ENCODE results near the gene PRRT1.
"Not testable (repeated sequence)": the region's sequence is repeated elsewhere in the genome, so short reads cannot be mapped to it uniquely, and the experiment has no call there.

The PRRT1 gene

GRCh38 chr6:32149092-32149755 lies 2.5 kb downstream of the PRRT1 start:
- DNase-seq, result peak in 1 of 2 experiments; percentile 31

- DNase-seq, result peak; percentile 89 to 90
These were observed 3.2 kb downstream of the PRRT1 start for GRCh38 chr6:32148289-32149091.

- DNase-seq, result no peak
These were observed 4.2 kb downstream of the PRRT1 start for GRCh38 chr6:32147401-32148132.

- DNase-seq, result no peak
These were observed 5.1 kb downstream of the PRRT1 start for GRCh38 chr6:32146687-32147086.

DNA sequence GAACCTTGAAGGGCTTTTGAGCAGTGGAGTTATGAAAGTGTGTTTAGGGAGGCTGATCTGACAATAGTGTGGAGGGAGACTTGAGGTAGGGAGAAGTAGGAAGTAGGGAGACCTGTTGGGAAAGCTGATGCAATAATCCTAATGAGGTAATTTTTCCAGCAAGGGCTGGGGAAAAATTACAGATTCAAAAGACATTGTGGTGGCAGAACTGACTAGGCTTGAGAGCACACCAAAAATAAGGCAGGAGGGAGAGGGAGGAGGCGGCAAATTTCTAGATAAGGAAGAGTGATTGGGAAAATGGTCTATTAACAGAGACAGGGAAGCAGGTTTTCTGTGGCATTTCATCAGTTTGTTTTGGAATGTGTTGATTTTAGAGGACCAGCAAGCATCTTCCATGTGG lies 5.5 kb downstream of the PRRT1 start:
- no peak for DNase-seq

GRCh38 chr6:32144238-32144637 lies 7.5 kb downstream of the PRRT1 start:
- not testable (repeated sequence) for DNase-seq

- DNase-seq, result no peak
These were observed 11.2 kb downstream of the PRRT1 start for GRCh38 chr6:32140420-32141046.

DNA sequence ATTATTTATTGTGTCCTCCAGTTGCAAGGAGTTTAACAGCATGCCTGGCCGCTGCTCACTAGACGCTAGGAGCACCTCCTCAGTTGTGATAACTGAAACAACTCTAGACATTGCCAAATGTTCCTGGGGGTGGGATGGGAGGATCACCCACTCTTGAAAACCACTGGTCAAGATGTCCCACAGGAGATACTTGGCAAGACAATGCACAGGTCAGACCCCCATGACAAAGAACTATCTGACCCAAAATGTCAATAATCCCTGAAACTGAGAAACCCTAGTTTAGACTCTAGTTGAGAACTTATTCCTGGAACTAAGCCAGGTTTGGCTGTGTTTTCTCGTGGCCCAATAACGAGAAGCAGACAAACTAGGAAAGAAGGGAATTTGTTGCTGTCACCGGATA lies 12.1 kb downstream of the PRRT1 start:
- DNase-seq, result no peak

- DNase-seq, result no peak
These were observed 14.3 kb downstream of the PRRT1 start for GRCh38 chr6:32137454-32137853.

GRCh38 chr6:32133786-32134185 lies 18.0 kb downstream of the PRRT1 start:
- DNase-seq, result no peak

DNA sequence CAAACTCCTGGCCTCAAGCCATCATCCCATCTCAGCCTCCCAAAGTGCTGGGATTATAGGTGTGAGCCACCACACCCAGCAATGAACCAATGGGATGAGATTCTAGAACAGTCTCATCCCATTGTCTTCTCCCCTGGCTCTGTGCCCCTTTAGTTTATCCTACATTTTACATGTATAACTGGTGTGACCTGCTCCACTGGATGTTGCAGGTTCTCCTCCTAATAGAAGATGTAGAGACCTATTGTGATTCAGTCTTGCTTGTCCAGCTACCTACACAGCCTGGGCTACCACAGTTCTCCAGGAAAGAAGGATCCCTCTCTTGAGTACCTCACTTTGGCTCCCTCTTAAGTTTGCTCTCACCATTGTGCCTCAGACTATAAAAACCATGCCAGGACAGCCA lies 19.6 kb downstream of the PRRT1 start:
- no peak for DNase-seq

GRCh38 chr6:32131439-32131948 lies 20.2 kb downstream of the PRRT1 start:
- DNase-seq, result no peak

- DNase-seq, result no peak
These were observed 22.2 kb downstream of the PRRT1 start for GRCh38 chr6:32129297-32130088.

DNA sequence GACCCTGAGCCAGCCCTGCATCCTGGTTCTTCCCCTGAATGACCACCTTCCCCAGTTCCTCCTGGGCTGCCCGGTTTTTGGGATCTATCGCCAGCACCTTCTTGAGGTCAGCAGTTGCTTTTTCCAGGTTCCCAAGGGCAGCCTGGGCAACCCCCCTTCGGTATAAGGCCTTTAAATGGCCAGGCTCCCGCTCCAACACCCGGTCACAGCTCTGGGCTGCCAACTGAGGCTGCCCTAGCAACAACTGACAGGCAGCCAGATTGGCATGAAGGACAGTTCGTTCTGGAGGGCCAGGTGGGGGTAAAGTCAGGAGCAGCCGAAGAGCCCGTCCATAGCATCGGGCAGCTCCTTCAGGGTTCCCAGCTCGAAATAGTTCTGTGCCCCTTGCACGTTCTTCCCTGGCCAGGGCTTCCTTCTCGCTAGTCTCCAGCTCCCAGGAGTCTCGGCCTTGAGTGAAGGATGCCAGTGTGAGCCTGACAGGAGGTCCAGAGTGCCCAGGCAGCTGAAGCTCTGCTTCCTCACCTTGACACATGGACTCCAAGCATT lies 22.9 kb downstream of the PRRT1 start:
- no peak for DNase-seq

DNA sequence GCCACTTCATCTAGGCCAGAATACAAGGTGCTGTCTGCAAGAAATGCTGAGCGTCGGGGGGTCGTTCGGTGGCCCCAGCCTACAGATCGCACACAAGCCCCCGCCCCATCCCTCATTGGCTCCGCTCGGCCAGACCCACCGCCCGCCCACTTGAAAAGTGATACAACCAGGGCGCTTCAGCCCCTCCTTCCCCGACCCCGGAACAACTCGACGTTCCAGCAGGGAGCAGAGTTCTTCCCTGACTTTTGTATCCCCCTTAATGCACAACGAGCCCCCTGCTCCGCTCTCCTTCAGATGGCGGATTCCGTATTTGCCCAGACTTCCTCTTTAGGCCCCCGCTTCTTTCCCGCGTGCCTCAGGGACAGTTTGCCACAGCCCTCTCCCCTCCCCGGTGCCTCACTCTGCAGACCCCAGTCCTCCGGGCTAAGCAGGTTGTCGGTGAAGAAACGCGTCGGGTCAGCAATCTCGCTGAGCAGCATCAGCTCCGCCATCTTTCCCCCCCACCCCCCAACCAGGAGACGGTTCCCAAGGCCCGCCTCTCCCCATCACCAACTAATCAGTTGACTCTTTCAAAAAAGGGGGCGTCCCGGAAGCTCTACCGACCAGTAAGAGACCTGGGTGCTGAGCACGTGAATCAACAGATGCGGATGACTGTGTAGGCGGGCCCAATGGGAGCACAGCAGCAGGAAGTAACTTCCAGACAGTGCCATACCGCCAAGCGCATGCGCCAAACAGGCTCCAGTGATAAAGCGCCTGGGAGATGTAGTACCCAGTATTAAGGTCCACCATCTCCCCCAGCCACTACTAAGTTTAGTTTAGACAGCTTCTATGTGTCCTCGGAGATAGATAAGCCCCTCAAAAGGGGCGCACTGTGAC lies 23.8 kb downstream of the PRRT1 start, which contains the start of gene ATF6B:
Gene ATF6B, minus strand, starts transcription at position 530 of the 876 bp plus-strand sequence. Its CDS starts 39 bp downstream, at position 491.
- DNase-seq, result peak; percentile 93 to 95

DNA sequence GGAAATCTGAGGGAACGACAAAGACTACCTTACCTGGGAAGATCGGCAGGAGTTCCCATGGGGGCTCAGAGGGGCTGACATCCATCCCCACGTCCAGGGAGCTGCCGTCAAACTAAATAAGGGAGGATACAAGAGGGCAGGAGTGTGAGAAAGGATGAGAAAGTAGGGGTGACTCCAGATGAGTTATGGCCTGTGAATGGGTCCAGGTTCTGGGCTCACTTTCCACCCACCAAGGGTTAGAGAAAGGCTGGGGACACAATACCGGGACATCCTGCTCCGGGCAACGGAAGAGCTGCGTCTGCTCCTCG lies 24.4 kb downstream of the PRRT1 start:
- no peak for DNase-seq

- no peak for DNase-seq
These were observed 24.9 kb downstream of the PRRT1 start for GRCh38 chr6:32126880-32127279.

GRCh38 chr6:32123681-32124080 lies 28.1 kb downstream of the PRRT1 start:
- no peak for DNase-seq

DNA sequence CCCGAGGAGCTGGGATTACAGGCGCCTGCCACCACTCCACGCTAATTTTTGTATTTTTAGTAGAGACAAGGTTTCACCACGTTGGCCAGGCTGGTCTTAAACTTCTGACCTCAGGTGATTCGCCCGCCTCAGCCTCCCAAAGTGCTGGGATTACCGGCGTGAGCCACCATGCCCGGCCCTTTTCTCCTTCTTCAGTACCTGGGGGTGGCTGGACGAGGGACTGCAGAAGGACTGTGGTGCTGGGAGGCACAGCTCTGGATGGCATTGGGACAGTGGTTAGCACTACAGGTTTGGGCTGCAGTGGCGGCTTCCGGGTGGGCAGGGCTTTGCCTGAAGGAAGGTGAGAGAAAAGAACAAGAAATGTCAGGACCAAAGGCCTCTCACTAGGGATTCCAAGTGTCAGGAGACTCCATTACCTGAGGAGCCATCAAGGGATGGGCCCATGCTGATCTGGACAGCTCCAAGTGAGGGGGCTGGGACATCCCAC lies 31.1 kb downstream of the PRRT1 start:
- no peak for DNase-seq

- DNase-seq, result peak; percentile 71 to 81
These were observed 32.7 kb downstream of the PRRT1 start for GRCh38 chr6:32118782-32119628.
